ENCODE measurements around the gene CFAP210.
"Not testable (repeated sequence)": the region's sequence is repeated elsewhere in the genome, so short reads cannot be mapped to it uniquely, and the experiment has no call there.

Gene CFAP210

DNA sequence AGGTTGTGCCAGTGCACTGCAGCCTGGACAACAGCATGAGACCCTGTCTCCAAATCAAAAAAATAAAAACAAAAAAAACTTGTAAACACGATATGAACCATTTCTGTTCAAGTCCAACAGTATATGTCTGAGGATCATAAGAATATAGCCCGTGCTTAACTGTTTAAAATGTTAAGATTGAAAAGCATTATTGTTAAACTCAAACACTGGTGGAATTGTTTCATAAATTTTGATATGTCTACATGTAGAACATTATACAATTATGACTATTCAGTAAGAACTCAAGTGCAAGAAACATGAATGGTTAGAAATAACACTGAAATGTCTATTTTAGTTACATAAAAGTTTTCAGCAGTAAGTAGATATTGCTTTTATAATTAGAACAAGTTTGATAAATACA lies 80.3 kb downstream of the CFAP210 start:
- DNase-seq, result no peak

DNA sequence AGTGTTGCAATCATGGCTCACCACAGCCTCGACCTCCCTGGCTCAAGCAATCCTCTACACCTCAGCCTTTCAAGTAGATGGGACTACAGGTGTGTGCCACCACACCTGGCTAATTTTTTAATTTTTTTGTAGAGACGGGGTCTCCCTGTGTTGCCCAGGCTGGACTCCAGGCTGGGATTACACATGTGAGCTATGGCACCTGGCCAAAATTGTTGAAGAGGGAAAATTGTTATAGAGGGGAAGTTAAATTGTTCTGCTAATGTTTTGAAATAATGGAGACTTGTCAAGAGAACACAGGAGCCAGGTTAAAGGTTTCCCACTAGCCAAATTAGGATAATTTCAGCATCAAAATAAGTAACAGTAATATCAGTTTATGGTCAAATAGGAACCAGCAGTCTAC lies 84.9 kb downstream of the CFAP210 start:
- no peak for DNase-seq

DNA sequence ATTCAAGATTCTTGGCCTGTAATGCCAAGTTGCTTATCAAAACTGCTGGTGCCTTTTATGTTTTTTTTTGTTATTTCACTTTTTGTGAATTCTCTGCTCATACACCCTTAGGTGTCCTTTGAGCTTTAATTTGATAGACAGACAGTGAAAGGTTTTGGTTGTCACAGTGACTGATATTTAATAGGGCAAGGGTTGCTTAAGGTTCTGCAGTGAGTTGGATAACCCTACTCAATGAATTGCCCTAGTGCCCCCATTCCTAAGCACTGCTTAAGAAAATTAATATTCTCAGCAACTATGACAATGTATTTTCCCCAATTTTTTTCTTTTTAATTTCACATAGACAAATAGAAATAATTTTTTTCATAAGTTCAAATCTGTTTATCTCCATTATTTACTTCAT lies 94.6 kb downstream of the CFAP210 start:
- no peak for DNase-seq

DNA sequence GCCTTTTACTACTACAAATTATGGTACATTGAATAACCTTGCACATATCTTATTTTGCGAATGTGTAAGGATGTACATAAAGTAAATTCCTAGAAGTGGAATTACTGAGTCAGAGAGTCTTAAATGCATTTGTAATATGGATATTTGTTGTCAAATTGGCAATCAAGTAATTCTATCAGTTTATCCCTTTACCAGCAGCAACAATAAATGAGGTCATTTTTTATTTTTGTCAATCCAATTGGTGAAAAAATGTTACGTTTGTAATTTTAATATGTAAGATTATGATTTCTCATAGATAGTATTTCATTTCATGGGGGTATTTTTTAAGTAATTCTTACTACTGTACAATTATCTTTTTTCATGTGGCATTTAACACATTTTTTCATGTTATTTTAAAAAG lies 95.2 kb downstream of the CFAP210 start:
- no peak for DNase-seq

DNA sequence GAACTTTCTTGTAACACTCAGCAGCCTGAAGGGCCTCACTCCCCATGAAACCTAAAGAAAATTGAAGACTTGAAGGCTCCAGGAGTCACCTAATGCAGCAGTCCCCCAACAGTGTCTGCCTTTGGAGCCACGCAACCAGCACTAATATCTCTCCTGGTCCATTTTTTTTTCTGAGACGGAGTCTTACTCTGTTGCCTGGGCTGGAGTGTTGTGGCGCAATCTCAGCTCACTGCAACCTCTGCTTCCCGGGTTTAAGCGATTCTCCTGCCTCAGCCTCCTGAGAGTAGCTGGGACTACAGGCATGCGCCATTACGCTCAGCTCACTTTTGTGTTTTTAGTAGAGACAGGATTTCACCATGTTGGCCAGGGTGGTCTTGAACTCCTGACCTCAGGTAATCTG lies 97.7 kb downstream of the CFAP210 start:
- not testable (repeated sequence) for DNase-seq
